IPS-20b (cell line): ENCODE measurements around the gene RAPGEF6.
"Not testable (repeated sequence)": the region's sequence is repeated elsewhere in the genome, so short reads cannot be mapped to it uniquely, and the experiment has no call there.

Experiments used
- H3K27ac ChIP-seq: one replicate; pipeline ENCODE4 v1.5.1; 2013; ENCODE audit warnings: low read length
- H3K27me3 ChIP-seq: 2 replicates; pipeline ENCODE4 v1.6.1; 2013; ENCODE audit warnings: mild to moderate bottlenecking, low read length, inconsistent platforms; ENCODE audit not compliant: insufficient read depth
- H3K36me3 ChIP-seq: 2 replicates; pipeline ENCODE4 v1.6.1; 2013; ENCODE audit warnings: low read depth, mild to moderate bottlenecking, inconsistent platforms, low read length, moderate library complexity; ENCODE audit not compliant: insufficient read depth
- H3K4me1 ChIP-seq: 2 replicates; pipeline ENCODE4 v1.6.1; 2013; ENCODE audit warnings: mild to moderate bottlenecking, control low read depth, inconsistent platforms, low read length, moderate library complexity; ENCODE audit not compliant: insufficient read depth
- H3K4me3 ChIP-seq: 2 replicates; pipeline ENCODE4 v1.5.1; 2013; ENCODE audit warnings: mild to moderate bottlenecking, low read length, inconsistent platforms
- H3K9ac ChIP-seq: 2 replicates; pipeline ENCODE4 v1.6.1; 2013; ENCODE audit warnings: low read depth, mild to moderate bottlenecking, inconsistent platforms, low read length, moderate library complexity
- H3K9me3 ChIP-seq: 2 replicates; pipeline ENCODE4 v1.6.1; 2013; ENCODE audit warnings: mild to moderate bottlenecking, low read depth, low read length, inconsistent platforms; ENCODE audit not compliant: insufficient read depth

Gene RAPGEF6

GRCh38 chr5:131413605-131414559 is 221.1 kb downstream of the RAPGEF6 start:
- H3K4me3 ChIP-seq: no peak overlapping the region
- no peaks in the 10 kb centered on the region for H3K36me3 ChIP-seq
- no peak overlapping the region for H3K27ac ChIP-seq
- H3K27me3 ChIP-seq: no peaks in the 10 kb centered on the region
- no peak overlapping the region for H3K9ac ChIP-seq
- no peaks in the 10 kb centered on the region for H3K4me1 ChIP-seq
- no peaks in the 10 kb centered on the region for H3K9me3 ChIP-seq

- Histone ChIP-seq H3K9me3 (peaks cover 9% of the 10 kb centered on the region; the same call in 1 of the 2 replicates), H3K27me3 (no peaks in the 10 kb centered on the region), H3K27ac (no peak overlapping the region), H3K9ac (no peak overlapping the region), H3K4me1 (no peaks in the 10 kb centered on the region), H3K4me3 (no peak overlapping the region), H3K36me3 (peaks cover 30% of the 10 kb centered on the region)
Observed at GRCh38 chr5:131406975-131407638, 227.9 kb downstream of the RAPGEF6 start.

- no peak overlapping the region for H3K27ac ChIP-seq
- peaks cover 9% of the 10 kb centered on the region; the same call in 1 of the 2 replicates for H3K9me3 ChIP-seq
- H3K36me3 ChIP-seq: peaks cover 30% of the 10 kb centered on the region
- H3K9ac ChIP-seq: no peak overlapping the region
- no peak overlapping the region for H3K4me3 ChIP-seq
- H3K27me3 ChIP-seq: no peaks in the 10 kb centered on the region
- H3K4me1 ChIP-seq: no peaks in the 10 kb centered on the region
Observed at GRCh38 chr5:131406076-131406475, 229.0 kb downstream of the RAPGEF6 start.

GRCh38 chr5:131405674-131406073 is 229.4 kb downstream of the RAPGEF6 start:
- Histone ChIP-seq H3K27ac (no peak overlapping the region), H3K9me3 (peaks cover 9% of the 10 kb centered on the region; the same call in 1 of the 2 replicates), H3K27me3 (no peaks in the 10 kb centered on the region), H3K36me3 (peaks cover 30% of the 10 kb centered on the region), H3K4me3 (no peak overlapping the region), H3K9ac (no peak overlapping the region), H3K4me1 (no peaks in the 10 kb centered on the region)

GRCh38 chr5:131400585-131400984 is 234.4 kb downstream of the RAPGEF6 start:
- Histone ChIP-seq H3K27ac (no peak overlapping the region), H3K9me3 (peaks cover 9% of the 10 kb centered on the region; the same call in 1 of the 2 replicates), H3K9ac (no peak overlapping the region), H3K27me3 (no peaks in the 10 kb centered on the region), H3K36me3 (peaks cover 25% of the 10 kb centered on the region), H3K4me1 (no peaks in the 10 kb centered on the region), H3K4me3 (no peak overlapping the region)

- peaks cover 34% of the 10 kb centered on the region for H3K36me3 ChIP-seq
- not testable (repeated sequence) for H3K9ac ChIP-seq
Observed at GRCh38 chr5:131399007-131399406, 236.0 kb downstream of the RAPGEF6 start.

GRCh38 chr5:131396630-131397273 is 238.3 kb downstream of the RAPGEF6 start:
- Histone ChIP-seq H3K9ac (no peak overlapping the region), H3K36me3 (peaks cover 43% of the 10 kb centered on the region), H3K9me3 (no peaks in the 10 kb centered on the region), H3K4me1 (no peaks in the 10 kb centered on the region), H3K27me3 (no peaks in the 10 kb centered on the region), H3K27ac (no peak overlapping the region), H3K4me3 (no peak overlapping the region)

More at GRCh38 chr5:131399007-131399406, 236.0 kb downstream of the RAPGEF6 start:
- H3K27me3 ChIP-seq, H3K9me3 ChIP-seq, H3K27ac ChIP-seq, H3K4me3 ChIP-seq, H3K4me1 ChIP-seq: not testable (repeated sequence)

GRCh38 chr5:131396015-131396414 is 239.0 kb downstream of the RAPGEF6 start:
- H3K36me3 ChIP-seq: peaks cover 44% of the 10 kb centered on the region
- H3K9ac ChIP-seq: no peak overlapping the region
- H3K27me3 ChIP-seq: no peaks in the 10 kb centered on the region
- H3K4me1 ChIP-seq: no peaks in the 10 kb centered on the region
- no peaks in the 10 kb centered on the region for H3K9me3 ChIP-seq
- H3K27ac ChIP-seq: no peak overlapping the region
- H3K4me3 ChIP-seq: no peak overlapping the region

- Histone ChIP-seq H3K4me3 (no peak overlapping the region), H3K36me3 (peaks cover 52% of the 10 kb centered on the region), H3K27ac (no peak overlapping the region), H3K27me3 (no peaks in the 10 kb centered on the region), H3K9me3 (no peaks in the 10 kb centered on the region), H3K4me1 (no peaks in the 10 kb centered on the region), H3K9ac (no peak overlapping the region)
Observed at GRCh38 chr5:131394128-131394527, 240.9 kb downstream of the RAPGEF6 start.

GRCh38 chr5:131393498-131393968 is 241.5 kb downstream of the RAPGEF6 start:
- no peak overlapping the region for H3K4me3 ChIP-seq
- H3K4me1 ChIP-seq: no peaks in the 10 kb centered on the region
- H3K36me3 ChIP-seq: peaks cover 52% of the 10 kb centered on the region
- H3K27me3 ChIP-seq: no peaks in the 10 kb centered on the region
- H3K9ac ChIP-seq: no peak overlapping the region
- H3K27ac ChIP-seq: no peak overlapping the region
- H3K9me3 ChIP-seq: no peaks in the 10 kb centered on the region

GRCh38 chr5:131392466-131393095 is 242.4 kb downstream of the RAPGEF6 start:
- H3K36me3 ChIP-seq: peaks cover 52% of the 10 kb centered on the region
- no peaks in the 10 kb centered on the region for H3K4me1 ChIP-seq
- H3K27me3 ChIP-seq: no peaks in the 10 kb centered on the region

More at GRCh38 chr5:131392466-131393095, 242.4 kb downstream of the RAPGEF6 start:
- Histone ChIP-seq H3K4me3 (no peak overlapping the region), H3K9me3 (no peaks in the 10 kb centered on the region), H3K27ac (no peak overlapping the region), H3K9ac (no peak overlapping the region)
